IPS-20b (cell line): ENCODE data around the gene ZFP3.

Source experiments
- H3K27ac ChIP-seq: one replicate; pipeline ENCODE4 v1.5.1; 2013; ENCODE audit warnings: low read length
- H3K27me3 ChIP-seq: 2 replicates; pipeline ENCODE4 v1.6.1; 2013; ENCODE audit warnings: mild to moderate bottlenecking, low read length, inconsistent platforms; ENCODE audit not compliant: insufficient read depth
- H3K36me3 ChIP-seq: 2 replicates; pipeline ENCODE4 v1.6.1; 2013; ENCODE audit warnings: low read depth, mild to moderate bottlenecking, inconsistent platforms, low read length, moderate library complexity; ENCODE audit not compliant: insufficient read depth
- H3K4me1 ChIP-seq: 2 replicates; pipeline ENCODE4 v1.6.1; 2013; ENCODE audit warnings: mild to moderate bottlenecking, control low read depth, inconsistent platforms, low read length, moderate library complexity; ENCODE audit not compliant: insufficient read depth
- H3K4me3 ChIP-seq: 2 replicates; pipeline ENCODE4 v1.5.1; 2013; ENCODE audit warnings: mild to moderate bottlenecking, low read length, inconsistent platforms
- H3K9ac ChIP-seq: 2 replicates; pipeline ENCODE4 v1.6.1; 2013; ENCODE audit warnings: low read depth, mild to moderate bottlenecking, inconsistent platforms, low read length, moderate library complexity
- H3K9me3 ChIP-seq: 2 replicates; pipeline ENCODE4 v1.6.1; 2013; ENCODE audit warnings: mild to moderate bottlenecking, low read depth, low read length, inconsistent platforms; ENCODE audit not compliant: insufficient read depth

ZFP3 gene

DNA sequence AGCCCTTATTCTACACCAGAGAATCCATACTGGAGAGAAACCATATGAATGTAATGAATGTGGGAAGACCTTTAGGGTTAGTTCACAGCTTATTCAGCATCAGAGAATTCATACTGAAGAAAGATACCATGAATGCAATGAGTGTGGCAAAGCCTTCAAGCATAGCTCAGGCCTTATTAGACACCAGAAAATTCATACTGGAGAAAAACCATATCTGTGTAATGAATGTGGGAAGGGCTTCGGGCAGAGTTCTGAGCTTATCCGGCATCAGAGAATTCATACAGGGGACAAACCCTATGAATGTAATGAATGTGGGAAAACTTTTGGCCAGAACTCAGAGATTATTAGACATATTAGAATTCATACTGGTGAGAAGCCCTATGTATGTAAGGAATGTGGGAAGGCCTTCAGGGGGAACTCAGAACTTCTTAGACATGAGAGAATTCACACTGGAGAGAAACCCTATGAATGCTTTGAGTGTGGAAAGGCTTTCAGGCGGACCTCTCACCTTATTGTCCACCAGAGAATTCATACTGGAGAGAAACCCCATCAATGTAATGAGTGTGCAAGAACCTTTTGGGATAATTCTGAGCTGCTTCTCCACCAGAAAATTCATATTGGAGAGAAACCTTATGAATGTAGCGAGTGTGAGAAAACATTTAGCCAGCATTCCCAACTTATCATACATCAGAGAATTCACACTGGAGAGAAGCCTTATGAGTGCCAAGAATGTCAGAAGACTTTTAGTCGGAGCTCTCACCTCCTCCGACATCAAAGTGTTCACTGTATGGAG is 14.1 kb downstream of the ZFP3 start:
- peaks cover 11% of the 10 kb centered on the region; the same call in 1 of the 2 replicates for H3K27me3 ChIP-seq
- H3K36me3 ChIP-seq, result no peaks in the 10 kb centered on the region
- no peak overlapping the region for H3K9ac ChIP-seq
- no peaks in the 10 kb centered on the region for H3K4me1 ChIP-seq
- H3K9me3 ChIP-seq, result peaks cover 86% of the 10 kb centered on the region
- H3K27ac ChIP-seq, result no peak overlapping the region
- no peak overlapping the region for H3K4me3 ChIP-seq

DNA sequence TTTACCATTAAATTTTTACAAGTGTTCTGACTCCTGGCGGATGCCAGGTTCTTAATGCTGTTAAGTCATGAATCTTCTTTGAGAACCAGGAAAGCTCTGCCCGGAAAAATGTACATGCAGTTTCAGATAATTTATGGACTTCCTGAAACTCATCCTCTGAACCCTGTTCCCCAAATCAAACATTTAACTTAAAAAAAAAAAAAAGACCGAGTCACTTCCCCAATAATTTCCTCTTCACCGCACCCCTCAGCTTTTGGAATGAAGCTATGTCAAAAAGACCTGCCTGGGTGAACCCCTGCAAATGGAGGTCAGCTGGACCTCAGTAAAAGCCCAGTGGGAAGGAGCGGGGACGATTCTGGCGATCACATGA is 18.4 kb downstream of the ZFP3 start:
- H3K4me1 ChIP-seq, result no peaks in the 10 kb centered on the region
- H3K9ac ChIP-seq, result no peak overlapping the region
- H3K27me3 ChIP-seq, result peaks cover 12% of the 10 kb centered on the region; the same call in 1 of the 2 replicates
- no peaks in the 10 kb centered on the region for H3K36me3 ChIP-seq
- no peak overlapping the region for H3K27ac ChIP-seq
- H3K4me3 ChIP-seq, result peak overlapping the region; percentile 71; the same call in 1 of the 2 replicates
- H3K9me3 ChIP-seq, result peaks cover 47% of the 10 kb centered on the region

DNA sequence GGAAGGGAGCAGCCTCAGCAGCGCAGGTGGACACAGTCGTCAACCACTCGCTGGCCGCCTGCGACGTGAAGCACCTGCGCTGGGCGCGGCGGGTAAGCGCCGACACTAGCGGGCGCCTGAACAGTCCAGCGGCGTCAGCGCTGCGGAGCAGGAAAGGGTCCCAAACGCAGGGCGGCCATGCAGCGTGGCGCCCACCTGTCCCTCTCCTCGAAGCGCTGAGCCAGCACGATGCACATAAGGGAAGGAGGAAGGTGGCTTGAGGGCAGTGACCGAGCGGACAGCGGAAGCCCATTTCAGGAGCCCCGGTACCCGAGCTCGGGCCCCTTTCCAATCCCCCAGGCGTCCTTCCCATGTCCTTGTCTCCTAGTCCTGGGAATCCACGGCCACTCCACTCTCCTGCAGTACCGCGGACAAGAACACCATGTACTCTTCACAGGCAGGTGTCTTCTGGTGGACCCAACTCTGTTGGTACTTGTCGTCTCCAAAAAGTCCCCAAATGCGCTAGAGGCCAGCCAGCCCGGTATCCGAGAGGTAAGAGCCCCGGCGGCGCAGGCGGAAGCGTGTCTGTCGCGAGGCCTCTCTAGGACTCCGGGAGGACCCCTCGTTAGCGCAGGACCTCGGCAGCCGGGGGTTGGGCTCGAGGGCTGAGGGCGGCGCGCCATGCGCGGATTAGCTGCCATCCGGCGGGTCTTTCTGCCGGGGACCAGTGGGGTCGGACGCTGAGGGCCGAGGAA is 19.0 kb downstream of the ZFP3 start:
- peak overlapping the region; percentile 71; the same call in 1 of the 2 replicates for H3K4me3 ChIP-seq
- peaks cover 42% of the 10 kb centered on the region for H3K9me3 ChIP-seq
- no peak overlapping the region for H3K27ac ChIP-seq
- H3K4me1 ChIP-seq, result no peaks in the 10 kb centered on the region
- H3K36me3 ChIP-seq, result no peaks in the 10 kb centered on the region
- H3K9ac ChIP-seq, result peak overlapping the region; percentile 41; the same call in 1 of the 2 replicates
- H3K27me3 ChIP-seq, result peaks cover 12% of the 10 kb centered on the region; the same call in 1 of the 2 replicates

DNA sequence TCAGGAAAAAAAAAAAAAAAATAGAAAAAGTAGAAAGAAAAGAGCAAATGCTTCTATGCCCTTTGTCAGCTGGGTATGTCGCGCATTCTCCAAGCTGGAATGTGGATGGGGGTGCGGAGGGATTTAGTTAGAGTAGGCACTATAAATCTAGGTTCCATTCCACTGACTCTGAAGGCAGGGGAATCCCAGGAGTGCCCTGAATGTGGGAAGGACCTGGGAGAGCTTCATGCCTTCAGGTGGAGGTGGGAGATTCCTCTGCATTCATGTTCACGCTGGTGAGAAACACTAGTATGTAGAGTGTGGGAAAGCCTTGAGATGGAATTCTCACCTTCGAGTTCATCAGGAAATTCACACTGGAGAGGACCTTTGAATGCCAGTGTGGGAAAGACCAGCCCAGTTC is 21.0 kb downstream of the ZFP3 start:
- Histone ChIP-seq H3K4me1 (no peaks in the 10 kb centered on the region), H3K9ac (no peak overlapping the region), H3K4me3 (no peak overlapping the region), H3K36me3 (peaks cover 7% of the 10 kb centered on the region; the same call in 1 of the 2 replicates), H3K27ac (no peak overlapping the region), H3K27me3 (peaks cover 12% of the 10 kb centered on the region; the same call in 1 of the 2 replicates), H3K9me3 (peaks cover 27% of the 10 kb centered on the region)

DNA sequence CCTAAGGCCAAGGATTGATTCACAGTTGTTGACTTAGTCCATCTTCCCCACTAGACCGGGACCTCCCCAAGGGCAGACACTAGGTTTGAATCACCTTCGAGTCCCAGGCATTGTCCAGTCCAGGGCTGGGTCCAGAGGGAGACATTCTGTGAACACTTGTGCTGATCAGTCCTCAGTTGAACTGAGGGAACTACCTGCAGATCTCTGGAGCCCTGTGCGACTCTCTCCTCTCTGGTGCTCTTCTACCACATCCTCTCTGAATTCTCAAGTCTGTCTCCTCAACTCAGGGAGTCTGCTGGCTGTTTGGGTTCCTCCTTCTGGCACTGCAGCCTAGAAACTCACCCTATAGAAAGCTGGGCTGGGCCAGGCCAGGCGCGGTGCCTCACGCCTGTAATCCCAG is 22.6 kb downstream of the ZFP3 start:
- H3K27me3 ChIP-seq, result peaks cover 12% of the 10 kb centered on the region; the same call in 1 of the 2 replicates
- H3K9me3 ChIP-seq, result peaks cover 24% of the 10 kb centered on the region
- H3K4me3 ChIP-seq, result no peak overlapping the region
- peaks cover 18% of the 10 kb centered on the region for H3K36me3 ChIP-seq
- no peaks in the 10 kb centered on the region for H3K4me1 ChIP-seq
- no peak overlapping the region for H3K9ac ChIP-seq
- H3K27ac ChIP-seq, result no peak overlapping the region

DNA sequence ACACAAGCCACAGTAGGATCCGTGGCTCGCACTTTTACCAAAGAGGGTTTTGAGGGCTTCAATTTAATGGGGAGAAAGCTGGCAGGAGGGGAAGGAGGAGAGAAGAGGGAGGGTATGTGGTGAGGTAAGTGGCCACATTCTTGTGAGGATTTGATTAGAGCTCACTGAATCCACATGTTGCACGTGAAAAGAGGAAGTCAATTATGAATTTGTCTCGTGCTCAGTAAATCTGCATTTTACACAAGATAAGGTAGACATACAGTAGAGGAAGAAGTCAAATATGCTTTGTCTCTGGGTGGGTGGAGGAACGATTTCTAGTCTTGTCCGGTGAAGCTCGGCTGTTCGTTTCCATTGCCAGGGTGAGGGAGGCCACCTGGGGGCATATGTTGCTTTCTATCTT is 32.5 kb downstream of the ZFP3 start:
- H3K9me3 ChIP-seq, result peaks cover 8% of the 10 kb centered on the region
- no peaks in the 10 kb centered on the region for H3K27me3 ChIP-seq
- no peak overlapping the region for H3K27ac ChIP-seq
- peak overlapping the region; percentile 97 for H3K4me3 ChIP-seq
- peaks cover 53% of the 10 kb centered on the region for H3K36me3 ChIP-seq
- H3K9ac ChIP-seq, result peak overlapping the region; percentile 95
- peaks cover 6% of the 10 kb centered on the region; the same call in 1 of the 2 replicates for H3K4me1 ChIP-seq

DNA sequence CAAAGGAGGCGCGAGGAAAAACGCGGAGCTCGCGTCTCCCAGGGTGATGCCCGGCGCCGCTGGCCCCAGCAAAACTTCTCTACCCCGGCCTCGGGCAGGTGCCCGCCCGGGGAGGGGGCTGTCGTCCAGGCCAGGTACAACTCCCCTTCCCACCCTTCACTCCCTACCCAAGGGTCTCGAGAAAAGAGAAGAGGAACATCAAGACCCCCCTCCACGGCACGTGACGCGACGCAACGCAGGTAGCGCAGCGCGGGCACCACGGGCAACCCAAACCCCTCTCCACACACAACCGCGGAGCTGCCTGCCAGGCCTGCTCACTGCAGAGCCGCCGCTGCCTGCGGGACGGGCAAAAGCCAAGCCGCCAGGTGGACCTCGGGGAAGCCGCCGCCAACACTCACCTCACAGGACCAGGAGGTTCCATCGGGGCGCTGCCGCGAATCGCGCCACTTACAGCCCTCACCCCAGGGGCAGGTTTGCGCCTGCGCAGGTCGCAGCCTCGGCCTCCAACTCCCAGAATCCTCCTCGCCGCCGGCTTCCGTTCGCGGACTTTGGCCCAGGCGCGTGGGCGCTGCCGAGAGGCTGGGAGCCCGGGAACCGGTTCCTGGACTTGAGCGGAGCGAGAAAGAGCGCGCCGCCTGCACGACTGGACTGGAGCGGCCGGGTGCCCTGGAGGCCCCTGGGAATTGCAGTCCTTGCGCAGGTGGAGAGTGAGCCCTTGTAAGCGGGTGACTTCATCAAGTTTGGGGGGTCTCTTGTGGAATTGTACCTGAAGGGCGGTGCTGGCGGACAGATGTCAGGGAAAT is 33.3 kb downstream of the ZFP3 start, which contains the start of gene ZNF232:
Gene ZNF232, minus strand, starts transcription at position 477 of the 803 bp plus-strand sequence. Its CDS starts 56 bp downstream, at position 421.
- peaks cover 6% of the 10 kb centered on the region; the same call in 1 of the 2 replicates for H3K4me1 ChIP-seq
- 0 out of 2 replicates have a peak, but pooled peaks cover under 1% of the 10 kb centered on the region for H3K9me3 ChIP-seq
- peak within 1 kb of the TSS; percentile 97 for H3K4me3 ChIP-seq
- H3K36me3 ChIP-seq, result peaks cover 45% of the 10 kb centered on the region
- no peaks in the 10 kb centered on the region for H3K27me3 ChIP-seq
- peak within 1 kb of the TSS; percentile 95 for H3K9ac ChIP-seq
- peak within 1 kb of the TSS; percentile 45 for H3K27ac ChIP-seq

DNA sequence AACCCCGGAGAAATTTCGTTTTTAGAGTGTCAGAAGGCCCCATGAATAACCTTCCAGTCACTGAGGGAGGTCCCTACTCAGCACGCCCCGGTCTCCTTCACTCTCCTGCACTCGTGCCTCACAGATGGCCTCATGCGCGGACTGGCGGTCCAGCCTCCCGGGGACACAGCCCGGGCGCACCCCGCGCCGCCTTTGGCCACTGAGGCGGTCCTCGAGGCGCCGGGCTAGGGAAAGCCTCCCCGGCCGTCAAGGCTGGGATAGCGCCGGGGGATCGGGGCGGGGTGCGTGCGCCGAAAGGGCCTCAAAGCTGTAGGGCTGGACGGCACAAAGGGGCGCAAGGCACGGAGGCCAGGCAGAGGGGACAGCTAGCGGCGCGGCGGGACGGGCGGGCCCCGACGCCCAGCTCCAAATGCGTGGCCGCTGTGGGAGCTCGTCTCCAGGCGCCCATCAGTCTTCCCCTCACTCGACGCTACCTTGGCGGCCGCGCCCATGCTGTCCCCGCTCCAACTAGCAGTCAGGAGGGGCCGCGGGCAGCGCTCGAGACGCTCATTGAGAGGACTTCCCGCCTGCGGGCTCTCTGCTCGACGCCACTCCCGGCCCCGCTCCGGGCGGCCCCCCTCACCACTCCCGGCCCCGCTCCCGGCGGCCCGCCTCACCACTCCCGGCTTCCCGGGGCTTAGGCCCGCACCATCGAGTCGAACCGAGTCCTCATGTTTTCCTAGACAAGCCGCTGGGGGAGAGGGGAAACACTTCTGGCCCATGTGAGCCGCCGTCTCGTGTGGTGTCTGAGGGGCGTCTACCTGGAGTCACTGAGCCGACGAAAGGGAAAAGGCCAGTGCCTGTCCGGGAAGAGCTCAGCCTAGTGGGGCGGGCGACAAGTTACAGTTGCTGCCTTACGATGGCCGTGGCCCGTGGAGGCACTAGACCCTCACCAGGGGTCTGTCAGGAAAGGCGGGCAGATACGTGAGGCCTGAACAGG is 37.7 kb downstream of the ZFP3 start, which contains the start of gene USP6:
Gene USP6, plus strand, starts transcription at position 360 of the 979 bp plus-strand sequence. CDS start 14,336 bp downstream, outside the sequence.
- Histone ChIP-seq H3K9me3 (no peaks in the 10 kb centered on the region), H3K9ac (no peak within 1 kb of the TSS), H3K4me1 (no peaks in the 10 kb centered on the region; the same call in 1 of the 2 replicates), H3K27ac (no peak within 1 kb of the TSS), H3K27me3 (no peaks in the 10 kb centered on the region), H3K4me3 (no peak within 1 kb of the TSS), H3K36me3 (peaks cover 7% of the 10 kb centered on the region; the same call in 1 of the 2 replicates)

DNA sequence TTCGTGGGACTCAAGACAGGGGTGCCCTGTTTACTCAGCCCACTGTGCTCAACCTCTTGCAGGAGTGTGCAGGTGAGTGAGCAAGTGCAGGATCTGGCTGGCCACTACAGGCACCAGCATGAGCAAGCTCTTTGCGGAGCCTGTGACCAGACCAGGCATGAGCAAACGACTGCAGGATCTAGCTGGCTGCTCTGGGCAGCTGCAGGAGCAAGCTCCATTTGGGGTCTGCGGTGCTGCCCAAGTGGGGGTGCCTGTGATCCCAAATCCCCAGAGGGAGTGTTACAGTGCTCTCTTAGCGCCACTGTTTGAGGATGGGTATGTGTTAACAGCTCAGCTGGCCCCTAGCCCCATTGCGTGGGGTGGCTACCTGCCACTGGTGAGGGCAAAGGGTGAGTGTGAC is 40.0 kb downstream of the ZFP3 start:
- H3K4me3 ChIP-seq, result no peak overlapping the region
- no peak overlapping the region for H3K9ac ChIP-seq
- no peaks in the 10 kb centered on the region for H3K9me3 ChIP-seq
- H3K27ac ChIP-seq, result no peak overlapping the region
- peaks cover 7% of the 10 kb centered on the region; the same call in 1 of the 2 replicates for H3K36me3 ChIP-seq
- peaks cover 18% of the 10 kb centered on the region for H3K27me3 ChIP-seq
- H3K4me1 ChIP-seq, result no peaks in the 10 kb centered on the region

DNA sequence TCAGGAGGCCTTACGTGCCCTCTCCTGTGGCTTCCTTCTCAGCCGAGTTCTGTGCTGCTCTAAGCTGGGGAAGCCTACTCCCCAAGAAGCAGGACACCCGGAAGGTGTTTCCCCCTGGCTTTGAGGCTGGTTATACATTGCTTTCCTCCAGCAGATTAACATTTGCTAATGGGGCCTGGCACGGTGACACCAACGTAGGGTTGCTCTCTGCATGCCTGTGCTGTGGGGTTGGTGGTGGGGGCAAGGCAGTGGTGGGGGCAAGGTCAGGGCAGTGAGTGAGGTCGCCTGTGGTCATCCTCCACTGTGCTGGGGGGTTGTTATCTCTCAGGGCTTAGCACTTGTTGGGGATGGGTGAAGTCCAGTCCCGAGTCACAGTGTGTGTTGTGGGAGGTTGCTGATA is 41.8 kb downstream of the ZFP3 start:
- Histone ChIP-seq H3K27me3 (peaks cover 26% of the 10 kb centered on the region), H3K36me3 (no peaks in the 10 kb centered on the region), H3K4me3 (no peak overlapping the region), H3K9ac (no peak overlapping the region), H3K4me1 (no peaks in the 10 kb centered on the region), H3K9me3 (no peaks in the 10 kb centered on the region), H3K27ac (no peak overlapping the region)
